ENCODE data around the gene SLC2A10.

Gene SLC2A10

DNA sequence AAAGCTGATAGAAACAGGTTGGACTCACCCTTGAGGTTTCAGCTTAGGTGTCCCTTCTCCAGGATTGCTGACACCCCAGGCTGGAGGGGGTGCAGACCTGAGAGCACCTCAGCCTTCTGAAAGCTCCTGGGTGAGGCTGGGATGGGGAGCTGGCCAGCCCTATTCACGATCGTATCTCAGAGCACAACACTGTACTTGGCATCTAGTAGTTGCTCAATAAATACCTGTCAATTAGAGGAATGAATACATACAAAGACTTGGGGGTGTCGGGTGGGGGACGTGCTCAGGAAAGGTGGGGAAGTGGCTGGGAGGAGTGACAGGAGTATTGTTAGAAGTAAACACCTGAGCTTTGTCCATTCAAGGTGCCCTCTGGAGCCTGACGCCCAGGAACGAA lies 61.7 kb downstream of the SLC2A10 start:
- no peak for DNase-seq

DNA sequence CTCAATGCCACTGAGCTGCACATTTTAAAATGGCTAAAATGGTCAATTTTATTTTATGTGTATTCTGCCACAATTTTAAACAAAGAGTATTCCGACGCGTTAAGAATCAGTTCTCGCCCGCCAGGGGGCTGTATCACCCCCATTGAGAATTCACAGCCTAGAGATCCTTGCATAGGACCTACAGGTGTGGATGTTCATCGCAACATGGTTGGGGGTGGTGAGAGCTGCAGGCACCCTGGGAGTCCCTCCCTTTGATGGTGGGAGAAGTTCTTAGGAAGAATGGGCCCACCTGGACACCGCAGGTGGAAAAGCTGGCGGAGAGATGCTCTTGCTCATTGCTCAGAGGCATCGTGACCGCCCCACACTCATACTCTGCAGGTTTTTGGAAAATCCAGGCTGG lies 63.5 kb downstream of the SLC2A10 start:
- no peak for DNase-seq

- no peak for DNase-seq
These were observed 64.2 kb downstream of the SLC2A10 start for GRCh38 chr20:46773680-46774079.

DNA sequence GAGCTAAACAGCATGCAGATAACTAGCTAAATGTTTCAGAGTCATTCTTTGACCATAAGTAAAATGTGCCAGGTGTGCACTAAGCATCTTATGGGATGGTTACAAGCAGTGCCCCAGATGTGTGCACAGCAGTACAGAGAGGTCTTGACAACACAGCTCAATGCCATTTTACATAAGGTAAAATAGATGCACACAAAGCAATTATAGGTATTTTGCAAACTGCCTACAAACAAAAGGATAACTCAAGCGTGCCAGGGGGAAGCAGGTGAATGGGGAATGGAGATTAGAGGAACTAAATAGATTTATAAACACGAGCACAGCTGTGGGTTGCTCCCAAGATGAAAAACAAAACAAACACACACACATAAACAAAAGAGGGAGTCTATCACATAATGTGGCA lies 64.8 kb downstream of the SLC2A10 start:
- DNase-seq, result no peak

DNA sequence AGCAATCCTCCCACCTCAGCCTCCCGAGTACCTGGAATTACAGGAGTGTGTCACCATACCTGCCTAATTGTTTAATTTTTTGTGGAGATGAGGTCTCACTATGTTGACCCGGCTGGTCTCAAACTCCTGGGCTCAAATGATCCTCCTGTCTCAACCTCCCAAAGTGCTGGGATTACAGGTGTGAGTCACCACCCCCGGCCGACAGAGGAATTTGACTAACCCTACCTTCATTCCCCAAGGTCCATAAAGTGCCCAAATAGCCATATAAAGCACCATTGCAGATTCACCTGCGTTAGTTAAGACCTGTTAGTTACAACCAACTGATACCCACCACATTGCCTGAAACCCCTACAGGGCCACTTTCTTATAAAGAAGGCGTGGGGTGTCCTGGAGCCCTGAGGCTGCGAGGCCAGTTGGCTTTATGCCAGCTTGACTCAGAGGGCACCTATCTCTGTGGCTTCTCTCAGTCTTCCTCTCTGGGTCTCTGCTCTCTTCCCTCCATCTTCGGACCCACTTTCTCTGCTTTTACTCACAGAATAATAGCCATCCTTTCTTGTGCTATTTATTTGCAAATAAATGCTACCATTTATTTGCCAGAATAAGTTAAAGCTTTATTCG lies 65.6 kb downstream of the SLC2A10 start:
- DNase-seq, result no peak

DNA sequence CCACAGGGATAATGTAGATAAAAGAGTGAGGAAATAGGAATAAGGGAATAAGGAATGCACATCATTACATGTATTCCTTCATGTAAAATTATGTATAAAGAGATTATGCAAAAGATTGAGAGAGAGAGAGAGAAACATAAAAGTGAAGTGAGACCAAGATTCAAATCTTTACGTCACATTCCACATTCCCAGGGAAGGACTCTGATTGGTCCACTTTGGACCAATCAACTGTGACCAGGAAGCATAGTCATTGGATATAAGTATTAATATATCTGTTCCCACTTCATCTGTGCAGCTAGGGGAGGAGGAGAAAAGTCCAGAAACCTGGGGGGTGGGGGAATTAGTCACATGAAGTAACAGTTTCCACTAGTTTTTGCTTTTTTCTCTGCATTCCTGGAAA lies 66.4 kb downstream of the SLC2A10 start:
- no peak for DNase-seq

DNA sequence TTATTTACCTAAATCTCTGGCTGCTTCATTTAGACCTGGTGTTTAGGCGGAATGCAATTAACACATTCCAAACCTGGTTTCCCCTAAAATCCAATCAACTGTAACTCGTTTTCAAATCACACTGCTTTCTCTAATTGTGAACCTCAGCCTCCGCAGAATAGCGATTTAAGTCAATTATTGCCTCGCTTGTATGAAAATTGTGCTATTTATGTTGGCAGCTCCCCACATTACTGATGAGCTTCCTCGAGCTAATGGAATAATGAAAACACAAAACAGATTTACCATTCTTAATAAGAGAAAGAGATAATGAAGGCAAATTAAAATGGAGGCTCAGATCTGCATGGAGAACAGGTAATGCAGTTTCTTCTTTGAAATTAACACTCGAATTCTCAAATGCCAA lies 67.9 kb downstream of the SLC2A10 start:
- no peak for DNase-seq

DNA sequence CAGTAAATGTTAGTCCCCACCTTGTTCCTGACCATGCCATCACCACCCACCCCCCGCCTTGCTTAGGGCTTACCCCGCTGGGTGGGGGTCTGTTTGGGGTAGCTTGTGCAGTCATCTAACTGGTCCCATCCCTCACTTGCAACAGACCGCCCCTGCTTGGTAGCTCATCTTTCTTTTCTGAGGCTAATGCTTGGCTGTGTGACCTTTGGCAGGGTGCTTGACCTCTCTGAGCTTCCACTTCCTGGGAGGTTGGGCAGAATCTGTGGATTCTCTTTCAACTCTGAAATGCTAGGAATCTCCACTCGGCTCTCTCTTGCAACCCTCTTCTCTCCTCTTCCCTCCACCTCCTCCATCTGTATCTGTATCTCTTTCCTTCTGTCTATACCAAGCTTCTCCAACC lies 70.4 kb downstream of the SLC2A10 start:
- DNase-seq, result no peak

DNA sequence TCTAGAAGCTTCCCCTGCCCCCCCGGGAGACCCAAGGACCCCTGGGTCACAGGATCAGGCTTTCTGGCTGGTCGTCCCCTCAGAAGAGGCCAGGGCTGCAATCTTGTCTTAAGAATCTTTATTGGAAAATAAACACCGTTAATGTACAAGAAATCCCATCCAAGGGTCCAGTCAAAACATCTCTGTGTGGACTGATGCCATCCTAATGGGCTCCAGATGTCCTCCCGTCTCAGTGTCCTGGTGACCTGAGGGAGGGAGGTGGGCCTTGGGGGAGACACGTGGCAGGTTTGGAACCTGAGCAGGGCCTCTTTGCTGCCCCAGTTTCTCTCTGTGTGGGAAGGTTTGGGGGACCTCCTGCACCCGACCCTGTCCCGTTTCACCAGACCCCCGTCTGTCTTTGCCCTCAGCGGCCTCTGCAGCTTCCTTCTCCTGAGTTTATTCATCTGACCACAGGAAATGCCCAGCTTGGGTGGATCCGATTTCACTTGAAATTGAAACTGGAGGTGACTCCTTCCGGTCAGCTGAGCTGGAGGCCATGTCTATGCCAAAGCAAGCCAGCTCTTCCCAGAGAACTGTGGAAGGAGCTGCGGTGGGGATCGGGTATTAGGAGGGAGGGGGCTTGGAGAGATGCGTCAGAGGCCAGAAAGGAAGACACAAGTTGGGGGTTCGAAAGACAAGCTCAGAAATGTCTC lies 75.1 kb downstream of the SLC2A10 start:
- DNase-seq, result no peak
